ENCODE measurements around the gene IFNG.

DNA sequence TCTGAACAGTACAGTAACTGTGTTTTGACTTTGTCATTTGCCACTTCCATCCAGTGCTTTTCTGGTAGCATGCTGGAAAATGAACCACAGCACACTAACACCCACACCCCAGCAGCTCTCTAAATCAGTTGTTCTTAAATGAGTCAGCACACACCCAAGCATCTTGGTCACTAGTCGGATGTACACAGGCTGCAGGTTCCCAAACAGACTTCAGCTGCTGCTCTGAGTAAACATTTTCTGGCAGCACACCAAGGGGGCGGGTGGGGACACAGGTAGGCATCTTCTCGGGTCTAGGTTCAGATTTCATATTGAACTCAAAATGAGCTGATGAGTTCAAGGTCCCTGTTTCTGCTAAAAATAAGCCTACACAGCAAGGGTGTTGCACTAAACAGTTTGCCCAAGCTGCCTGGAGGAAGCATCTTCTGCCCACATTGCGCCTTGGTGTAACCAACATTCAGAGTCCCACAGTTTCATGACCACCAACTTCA lies 39.8 kb downstream of the IFNG start:
- no peak for TF ChIP-seq POLR2A (IDR thresholded peaks at IDR 0.05; ENCODE audit: low read length)
- TF ChIP-seq GATA1 (IDR thresholded peaks at IDR 0.05; ENCODE audit: low read depth, low read length) = no peak

Data from erythroblast (primary cell).